Effector memory CD8-positive, alpha-beta T cell (primary cell): ENCODE measurements around the gene FRMD3.

ENCODE experiments used
- ATAC-seq: fragments of 150-1000 bp; cut with Tn5 transposase; replicated peaks from 2 replicates; pipeline ENCODE4 v1.10.0; 2021; ENCODE audit warnings: mild to moderate bottlenecking, moderate library complexity
- DNase-seq, 3 experiments: peaks; one replicate each; pipeline ENCODE4 v3.0.0; 2021
- H3K27ac Mint-ChIP-seq, 2 donors: one replicate each; pipeline ENCODE4 v1.8.0; 2022; ENCODE audit warnings: mild to moderate bottlenecking in 2 of 2, mixed read lengths in 2 of 2, moderate library complexity in 2 of 2
- H3K27me3 Mint-ChIP-seq, 2 donors: one replicate each; pipeline ENCODE4 v1.8.0; 2022; ENCODE audit warnings: mixed read lengths in 2 of 2
- H3K36me3 Mint-ChIP-seq: one replicate; pipeline ENCODE4 v1.8.0; 2022; ENCODE audit warnings: mild to moderate bottlenecking, moderate library complexity, mixed read lengths; ENCODE audit not compliant: insufficient read depth
- H3K4me1 Mint-ChIP-seq, 2 donors: one replicate each; pipeline ENCODE4 v1.8.0; 2022; ENCODE audit warnings: low read depth in 2 of 2, mixed read lengths in 2 of 2
- H3K4me3 Mint-ChIP-seq, 2 donors: one replicate each; pipeline ENCODE4 v1.8.0; 2022; ENCODE audit warnings: mild to moderate bottlenecking in 2 of 2, mixed read lengths in 2 of 2, moderate library complexity in 2 of 2
- H3K9me3 Mint-ChIP-seq, 2 donors: one replicate each; pipeline ENCODE4 v1.8.0; 2022; ENCODE audit warnings: mixed read lengths in 2 of 2

The FRMD3 gene

GRCh38 chr9:83432877-83433550 is 105.2 kb downstream of the FRMD3 start:
- Mint-ChIP-seq H3K27ac (no peak overlapping the region), H3K4me3 (no peak overlapping the region), H3K27me3 (no peaks in the 10 kb centered on the region), H3K36me3 (no peaks in the 10 kb centered on the region), H3K4me1 (no peaks in the 10 kb centered on the region), H3K9me3 (no peaks in the 10 kb centered on the region)
- ATAC-seq: no peak
- DNase-seq: no peak

GRCh38 chr9:83432104-83432627 is 106.0 kb downstream of the FRMD3 start:
- Mint-ChIP-seq H3K36me3 (no peaks in the 10 kb centered on the region), H3K27me3 (no peaks in the 10 kb centered on the region), H3K27ac (no peak overlapping the region), H3K4me3 (no peak overlapping the region), H3K4me1 (no peaks in the 10 kb centered on the region), H3K9me3 (no peaks in the 10 kb centered on the region)
- no peak for DNase-seq
- no peak for ATAC-seq

- Mint-ChIP-seq H3K4me3 (no peak overlapping the region), H3K27me3 (no peaks in the 10 kb centered on the region), H3K4me1 (no peaks in the 10 kb centered on the region), H3K36me3 (no peaks in the 10 kb centered on the region), H3K27ac (no peak overlapping the region), H3K9me3 (no peaks in the 10 kb centered on the region)
- DNase-seq: no peak
- no peak for ATAC-seq
Observed at GRCh38 chr9:83431101-83432060, 106.8 kb downstream of the FRMD3 start.

GRCh38 chr9:83430681-83431080 is 107.5 kb downstream of the FRMD3 start:
- Mint-ChIP-seq H3K27ac (no peak overlapping the region), H3K9me3 (no peaks in the 10 kb centered on the region), H3K27me3 (no peaks in the 10 kb centered on the region), H3K36me3 (no peaks in the 10 kb centered on the region), H3K4me3 (no peak overlapping the region), H3K4me1 (no peaks in the 10 kb centered on the region)
- ATAC-seq (no peak), DNase-seq (no peak)

- Mint-ChIP-seq H3K4me3 (no peak overlapping the region), H3K27ac (no peak overlapping the region), H3K27me3 (no peaks in the 10 kb centered on the region), H3K4me1 (no peaks in the 10 kb centered on the region), H3K36me3 (no peaks in the 10 kb centered on the region), H3K9me3 (no peaks in the 10 kb centered on the region)
- no peak for DNase-seq
- no peak for ATAC-seq
Observed at GRCh38 chr9:83429229-83429628, 109.0 kb downstream of the FRMD3 start.

- H3K4me1 Mint-ChIP-seq: no peaks in the 10 kb centered on the region
- H3K27ac Mint-ChIP-seq: no peak overlapping the region
- H3K36me3 Mint-ChIP-seq: no peaks in the 10 kb centered on the region
- DNase-seq: no peak
- no peak overlapping the region for H3K4me3 Mint-ChIP-seq
- ATAC-seq: no peak
- H3K9me3 Mint-ChIP-seq: no peaks in the 10 kb centered on the region
- no peaks in the 10 kb centered on the region for H3K27me3 Mint-ChIP-seq
Observed at GRCh38 chr9:83425240-83425639, 113.0 kb downstream of the FRMD3 start.

- Mint-ChIP-seq H3K4me3 (no peak overlapping the region), H3K36me3 (no peaks in the 10 kb centered on the region), H3K27me3 (no peaks in the 10 kb centered on the region), H3K9me3 (no peaks in the 10 kb centered on the region), H3K4me1 (no peaks in the 10 kb centered on the region), H3K27ac (no peak overlapping the region)
- ATAC-seq: no peak
- no peak for DNase-seq
Observed at GRCh38 chr9:83424831-83425230, 113.4 kb downstream of the FRMD3 start.

GRCh38 chr9:83423815-83424707 is 114.1 kb downstream of the FRMD3 start:
- ATAC-seq (no peak), DNase-seq (no peak)
- no peaks in the 10 kb centered on the region for H3K4me1 Mint-ChIP-seq
- H3K27ac Mint-ChIP-seq: no peak overlapping the region
- no peaks in the 10 kb centered on the region for H3K27me3 Mint-ChIP-seq
- H3K4me3 Mint-ChIP-seq: no peak overlapping the region
- H3K36me3 Mint-ChIP-seq: no peaks in the 10 kb centered on the region
- no peaks in the 10 kb centered on the region for H3K9me3 Mint-ChIP-seq

GRCh38 chr9:83422527-83422926 is 115.7 kb downstream of the FRMD3 start:
- H3K9me3 Mint-ChIP-seq: no peaks in the 10 kb centered on the region
- H3K4me3 Mint-ChIP-seq: no peak overlapping the region
- peaks cover 0 to 4% of the 10 kb centered on the region in 2 donors for H3K27me3 Mint-ChIP-seq
- DNase-seq: no peak
- no peak overlapping the region for H3K27ac Mint-ChIP-seq
- no peaks in the 10 kb centered on the region for H3K4me1 Mint-ChIP-seq
- no peaks in the 10 kb centered on the region for H3K36me3 Mint-ChIP-seq
- ATAC-seq: no peak

GRCh38 chr9:83420486-83420885 is 117.7 kb downstream of the FRMD3 start:
- no peaks in the 10 kb centered on the region for H3K4me1 Mint-ChIP-seq
- no peaks in the 10 kb centered on the region for H3K36me3 Mint-ChIP-seq
- no peaks in the 10 kb centered on the region for H3K9me3 Mint-ChIP-seq
- H3K4me3 Mint-ChIP-seq: no peak overlapping the region
- no peak for ATAC-seq
- H3K27ac Mint-ChIP-seq: no peak overlapping the region
- DNase-seq: no peak
- H3K27me3 Mint-ChIP-seq: peaks cover 0 to 6% of the 10 kb centered on the region in 2 donors

GRCh38 chr9:83419961-83420360 is 118.2 kb downstream of the FRMD3 start:
- Mint-ChIP-seq H3K27me3 (peaks cover 0 to 6% of the 10 kb centered on the region in 2 donors), H3K27ac (no peak overlapping the region), H3K4me1 (no peaks in the 10 kb centered on the region), H3K4me3 (no peak overlapping the region), H3K36me3 (no peaks in the 10 kb centered on the region), H3K9me3 (no peaks in the 10 kb centered on the region)
- ATAC-seq: no peak
- DNase-seq: no peak

- Mint-ChIP-seq H3K27me3 (peaks cover 0 to 6% of the 10 kb centered on the region in 2 donors), H3K4me1 (no peaks in the 10 kb centered on the region), H3K36me3 (no peaks in the 10 kb centered on the region), H3K27ac (no peak overlapping the region), H3K4me3 (no peak overlapping the region), H3K9me3 (no peaks in the 10 kb centered on the region)
- DNase-seq: no peak
- ATAC-seq: no peak
Observed at GRCh38 chr9:83418283-83418682, 119.9 kb downstream of the FRMD3 start.

GRCh38 chr9:83413367-83413766 is 124.8 kb downstream of the FRMD3 start:
- Mint-ChIP-seq H3K36me3 (no peaks in the 10 kb centered on the region), H3K4me3 (no peak overlapping the region), H3K27me3 (peaks cover 6 to 16% of the 10 kb centered on the region in 2 donors), H3K9me3 (no peaks in the 10 kb centered on the region), H3K4me1 (no peaks in the 10 kb centered on the region), H3K27ac (no peak overlapping the region)
- ATAC-seq: no peak
- DNase-seq: no peak
